ENCODE data around the gene PRELP. TPM values are rescaled to one million over a fixed set of nuclear protein-coding genes. Genes with fewer than 3 reads are reported as not detected.

PRELP gene
- total RNA-seq, 1 experiment from 2014 or later, result 0.07 TPM

- Histone ChIP-seq H2BK120ac (ENCODE audit: low read depth, low read length, poor library complexity, severe bottlenecking) (no peak overlapping the region), H4K20me1 (ENCODE audit: control insufficient read depth, insufficient read depth, insufficient read length) (no peaks in the 10 kb centered on the region), H4K91ac (ENCODE audit: insufficient read length, low read depth, low read length) (no peak overlapping the region), H2BK15ac (ENCODE audit: low read depth, low read length) (no peak overlapping the region), H3K4ac (ENCODE audit: low read depth, low read length) (no peak overlapping the region), H3T11ph (ENCODE audit: low read length) (no peak overlapping the region), H3K23me2 (ENCODE audit: insufficient read length, low read depth, low read length, poor library complexity, severe bottlenecking) (peaks cover 7% of the 10 kb centered on the region), H3K56ac (ENCODE audit: insufficient read length, low read depth, low read length) (no peak overlapping the region), H2BK5ac (ENCODE audit: insufficient read length, low read length) (no peak overlapping the region), H3K4me2 (ENCODE audit: insufficient read depth, insufficient read length, low read length) (no peak overlapping the region), H2AK5ac (ENCODE audit: insufficient read length, low read length) (no peak overlapping the region), H4K5ac (ENCODE audit: insufficient read length, low read depth, low read length) (no peak overlapping the region), H3K23ac (ENCODE audit: insufficient read length, low read depth, low read length) (no peak overlapping the region), H3K14ac (ENCODE audit: insufficient read depth, low read length) (0 out of 2 replicates have a peak overlapping the region, but pooled peaks have one; percentile 2), H3K4me1 (ENCODE audit: insufficient read depth, low read length) (peaks cover 9% of the 10 kb centered on the region), H4K8ac (replicated peaks; ENCODE audit: insufficient read length, low read depth, low read length) (no peak overlapping the region), H3K27ac (ENCODE audit: insufficient read length, low read depth, low read length) (no peak overlapping the region), H3K9me3 (ENCODE audit: control insufficient read depth, low read depth, low read length) (no peaks in the 10 kb centered on the region), H3K18ac (ENCODE audit: insufficient read length, low read depth, low read length) (peak overlapping the region; percentile 27), H2BK12ac (ENCODE audit: insufficient read length, low read depth, low read length) (no peak overlapping the region), H3K79me1 (ENCODE audit: insufficient read depth, low read depth, low read length, poor library complexity, severe bottlenecking) (no peaks in the 10 kb centered on the region), H3K27me3 (ENCODE audit: insufficient read depth, low read length) (peaks cover 5% of the 10 kb centered on the region; the same call in 1 of the 2 replicates), H3K9ac (ENCODE audit: extremely low read depth, insufficient read length, low read length) (no peak overlapping the region), H3K79me2 (ENCODE audit: insufficient read depth, low read length) (no peaks in the 10 kb centered on the region), H2BK20ac (ENCODE audit: low read depth, low read length, poor library complexity, severe bottlenecking) (no peak overlapping the region), H2AFZ (ENCODE audit: low read length) (no peak overlapping the region)
- no peaks in the 10 kb centered on the region for H3K36me3 Mint-ChIP-seq (ENCODE audit: insufficient read depth in 1 of 3, low read depth in 3 of 3)
- WGBS (ENCODE audit: extremely low coverage, insufficient read length, low lambda C conversion rate), result no CpG with 5 or more reads among the region's 10 CpGs
- peaks cover 59% of the 10 kb centered on the region for H3K27me3 Mint-ChIP-seq (ENCODE audit: low read depth)
- no peak for TF ChIP-seq CTCF (conservative IDR thresholded peaks at IDR 0.05)
- peak overlapping the region in 1 of 3 experiments; percentile 59; a peak in 2 of 7 replicates for H3K27ac Mint-ChIP-seq
- H3K4me1 Mint-ChIP-seq, result peaks cover 71 to 73% of the 10 kb centered on the region in 2 experiments
- peaks cover 0 to 2% of the 10 kb centered on the region in 2 experiments; a peak in 2 of 5 replicates for H3K9me3 Mint-ChIP-seq
- no peak for DNase-seq
- peak overlapping the region in 1 of 2 experiments; percentile 33; a peak in 3 of 5 replicates for H3K4me3 Mint-ChIP-seq
Measured at GRCh38 chr1:203512848-203513584, 37.4 kb downstream of the PRELP start.

Measured in H9 (cell line).